Measurements from ENCODE around the gene CRIP1.

CRIP1 gene

GRCh38 chr14:105519946-105520698, 33.4 kb downstream of the CRIP1 start:
- DNase-seq = peak; percentile 46 to 60

DNA sequence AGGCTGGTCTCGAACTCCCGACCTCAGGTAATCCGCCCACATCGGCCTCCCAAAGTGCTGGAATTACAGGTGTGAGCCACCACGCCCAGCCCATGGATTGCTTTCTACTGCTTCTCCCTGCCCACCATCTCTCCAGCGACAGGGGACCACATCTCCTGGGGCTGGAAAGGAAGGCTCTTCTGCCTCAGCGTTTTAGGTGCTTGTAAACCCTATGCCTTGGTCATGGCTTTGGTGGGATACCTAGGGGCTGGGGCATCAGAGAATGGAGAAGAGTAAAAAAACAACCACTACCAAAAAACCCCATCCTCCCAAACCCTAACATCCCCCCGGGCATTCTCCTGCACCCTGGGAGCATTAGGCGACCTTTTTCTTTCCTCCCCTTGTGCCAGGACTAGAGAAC, 38.6 kb downstream of the CRIP1 start:
- no peak for DNase-seq

GRCh38 chr14:105525861-105526775, 39.4 kb downstream of the CRIP1 start, which contains the start of gene TMEM121:
Gene TMEM121 (plus strand): TSS chr14:105526583. CDS start chr14:105528835, 2,252 bp downstream.
- DNase-seq = peak in 1 of 2 experiments; percentile 55

DNA sequence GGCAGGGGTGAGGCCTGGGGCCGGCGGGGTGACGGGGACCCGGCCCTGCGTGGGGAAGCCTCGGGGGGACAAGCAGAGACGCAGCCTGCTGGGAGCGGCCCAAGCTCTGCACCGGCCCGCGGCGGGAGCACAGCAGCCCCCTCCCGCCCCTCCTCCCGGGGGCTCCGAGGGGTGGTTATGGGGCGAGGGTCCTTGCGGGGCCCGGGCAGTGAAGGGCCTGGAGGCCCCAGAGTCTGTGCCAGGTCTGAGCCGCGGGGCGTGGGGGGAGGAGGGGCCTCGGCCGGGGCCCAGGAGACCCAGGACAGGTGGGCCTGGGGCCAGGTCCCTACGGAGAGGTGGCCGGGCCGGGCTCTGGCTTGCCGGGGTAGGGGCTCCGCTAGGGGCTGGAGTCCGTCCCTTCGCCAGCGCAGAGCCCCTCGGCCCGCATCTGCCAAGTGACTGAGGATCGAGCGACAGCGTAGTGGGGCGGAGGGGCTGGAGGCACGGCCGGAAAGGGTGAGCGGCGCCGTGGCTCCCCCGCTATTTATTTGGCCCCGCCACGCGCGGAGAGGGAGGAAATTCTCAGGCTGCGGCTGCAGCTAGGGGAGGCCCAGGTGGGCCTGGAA, 40.2 kb downstream of the CRIP1 start:
- DNase-seq = peak in 1 of 2 experiments; percentile 39

- DNase-seq = no peak
Measured at GRCh38 chr14:105527381-105527825, 40.7 kb downstream of the CRIP1 start.

DNA sequence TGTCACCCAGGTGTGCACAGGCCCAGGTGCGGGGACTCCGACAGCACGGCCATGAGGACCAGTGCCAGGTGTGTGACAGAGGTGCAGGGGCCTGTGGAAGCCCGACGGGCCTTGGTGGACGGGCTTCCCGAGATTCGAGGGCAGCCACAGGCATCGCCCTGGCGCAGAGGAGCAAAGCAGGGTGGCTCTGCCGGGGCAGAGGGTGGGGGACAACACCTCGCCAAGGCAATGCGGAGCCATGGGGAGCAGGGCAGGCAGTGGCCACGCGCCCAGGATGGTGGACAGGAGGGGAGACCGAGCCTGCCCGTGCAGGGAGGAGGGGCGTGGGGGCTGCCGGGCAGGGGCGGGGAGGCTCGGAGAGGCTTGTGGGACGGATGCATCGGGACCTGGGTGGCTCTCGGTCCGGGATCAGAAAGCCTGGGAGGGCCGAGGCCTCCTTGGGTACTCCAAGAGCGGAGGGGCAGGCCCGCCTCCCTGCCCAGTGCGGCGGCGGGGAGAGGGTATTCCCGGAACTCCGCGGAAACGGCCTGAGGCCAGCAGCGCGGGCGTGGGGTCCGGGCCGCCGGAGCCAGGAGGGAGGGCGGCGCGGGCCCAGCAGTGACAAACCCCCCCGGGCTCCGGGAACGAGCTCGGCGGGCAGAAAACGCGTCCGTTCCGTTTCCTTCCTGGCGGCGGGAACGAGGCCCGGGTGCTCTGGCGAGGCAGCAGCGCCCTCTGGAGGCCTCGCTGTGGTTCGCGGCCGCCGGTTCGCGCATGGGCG, 41.3 kb downstream of the CRIP1 start:
- peak in 1 of 2 experiments; percentile 82 for DNase-seq

GRCh38 chr14:105528586-105529318, 42.1 kb downstream of the CRIP1 start:
- no peak for DNase-seq

DNA sequence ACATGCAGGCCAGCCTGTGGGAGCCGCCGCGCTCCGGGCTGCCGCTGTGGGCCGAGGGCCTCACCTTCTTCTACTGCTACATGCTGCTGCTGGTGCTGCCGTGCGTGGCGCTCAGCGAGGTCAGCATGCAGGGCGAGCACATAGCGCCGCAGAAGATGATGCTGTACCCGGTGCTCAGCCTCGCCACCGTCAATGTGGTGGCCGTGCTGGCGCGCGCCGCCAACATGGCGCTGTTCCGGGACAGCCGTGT, 42.6 kb downstream of the CRIP1 start:
- DNase-seq = no peak

- no peak for DNase-seq
Measured at GRCh38 chr14:105529569-105530284, 43.0 kb downstream of the CRIP1 start.

- DNase-seq = no peak
Measured at GRCh38 chr14:105530285-105531087, 43.8 kb downstream of the CRIP1 start.

GRCh38 chr14:105531088-105531893, 44.6 kb downstream of the CRIP1 start:
- no peak for DNase-seq

GRCh38 chr14:105531894-105532623, 45.4 kb downstream of the CRIP1 start:
- DNase-seq = no peak

GRCh38 chr14:105532735-105533141, 46.1 kb downstream of the CRIP1 start:
- DNase-seq = peak in 1 of 2 experiments; percentile 51

- DNase-seq = no peak
Measured at GRCh38 chr14:105533391-105533790, 46.7 kb downstream of the CRIP1 start.

GRCh38 chr14:105533811-105534498, 47.3 kb downstream of the CRIP1 start:
- DNase-seq = no peak

DNA sequence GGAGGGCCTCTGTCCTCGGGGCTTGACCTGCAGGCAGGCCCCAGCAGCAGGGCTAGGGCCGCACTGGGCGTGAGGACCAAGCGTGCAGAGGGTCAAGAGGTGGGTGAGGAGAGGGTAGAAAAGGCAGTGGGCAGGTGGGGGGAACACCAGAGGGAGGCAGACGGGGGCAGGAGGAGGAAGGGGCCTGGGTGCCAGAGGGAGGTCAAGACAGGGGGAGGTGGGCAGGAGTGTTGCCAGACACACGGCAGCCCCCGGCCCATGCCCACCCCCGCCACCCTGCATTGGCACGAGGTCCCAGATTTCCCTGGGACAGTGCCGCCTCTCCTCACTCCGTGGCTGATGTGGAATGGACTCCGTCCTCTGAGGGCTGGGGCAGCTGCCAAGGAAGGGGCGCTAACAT, 47.9 kb downstream of the CRIP1 start:
- no peak for DNase-seq

DNA sequence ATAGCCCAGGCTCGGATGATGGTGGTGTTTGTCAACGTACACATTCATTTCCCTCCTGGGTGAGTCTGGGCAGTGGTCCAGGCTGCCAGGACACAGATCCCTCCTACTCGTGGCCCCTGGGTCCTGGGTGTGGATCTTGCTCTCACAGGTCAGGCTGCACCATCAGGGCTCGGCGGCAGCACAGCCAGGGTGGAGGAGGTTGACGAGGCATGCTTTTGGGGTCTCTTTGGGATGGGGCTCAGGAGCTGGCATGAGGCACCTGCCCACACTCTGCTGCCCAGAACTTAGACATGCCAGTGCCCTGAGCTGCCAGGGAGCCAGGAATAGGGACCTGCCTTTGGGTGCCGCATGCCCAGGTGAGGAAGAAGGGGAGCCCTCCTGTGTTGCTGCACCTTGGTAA, 49.4 kb downstream of the CRIP1 start:
- no peak for DNase-seq

Measured in NCI-H526 (cell line).